ENCODE measurements around the gene OR51S1.
"Not testable (repeated sequence)": the region's sequence is repeated elsewhere in the genome, so short reads cannot be mapped to it uniquely, and the experiment has no call there.

The OR51S1 gene

GRCh38 chr11:4804280-4804679, 44.7 kb downstream of the OR51S1 start, which contains the start of gene OR52R1:
Gene OR52R1, minus strand, starts transcription at chr11:4804380. Its CDS starts 0 bp downstream, at chr11:4804380.
- DNase-seq: no peak

- DNase-seq: not testable (repeated sequence)
These were observed 47.7 kb downstream of the OR51S1 start for GRCh38 chr11:4801316-4801715.

- DNase-seq: no peak
These were observed 50.4 kb downstream of the OR51S1 start for GRCh38 chr11:4798427-4799183.

Measured in fibroblast of upper back skin (primary cell).